HG02852 (cell line): ENCODE measurements around the gene HIVEP2.

ENCODE experiments used
- ATAC-seq: cut with Tn5 transposase; IDR thresholded peaks from one replicate; pipeline ENCODE4 v1.9.1; 2021; ENCODE audit warnings: mild to moderate bottlenecking, moderate library complexity; ENCODE audit not compliant: unreplicated experiment

HIVEP2 gene

GRCh38 chr6:142925575-142926110 is 19.3 kb downstream of the HIVEP2 start:
- no peak for ATAC-seq

GRCh38 chr6:142918339-142919042 is 26.5 kb downstream of the HIVEP2 start:
- ATAC-seq: no peak

- ATAC-seq: no peak
Measured at GRCh38 chr6:142916881-142917280, 28.1 kb downstream of the HIVEP2 start.

- ATAC-seq: no peak
Measured at GRCh38 chr6:142914937-142915697, 29.9 kb downstream of the HIVEP2 start.

- no peak for ATAC-seq
Measured at GRCh38 chr6:142914369-142914768, 30.6 kb downstream of the HIVEP2 start.

GRCh38 chr6:142913511-142914047 is 31.4 kb downstream of the HIVEP2 start:
- ATAC-seq: peak; percentile 93

GRCh38 chr6:142913036-142913510 is 31.9 kb downstream of the HIVEP2 start:
- ATAC-seq: peak; percentile 72

GRCh38 chr6:142912125-142912524 is 32.9 kb downstream of the HIVEP2 start:
- no peak for ATAC-seq

- no peak for ATAC-seq
Measured at GRCh38 chr6:142911430-142911829, 33.5 kb downstream of the HIVEP2 start.

GRCh38 chr6:142909686-142910085 is 35.3 kb downstream of the HIVEP2 start:
- ATAC-seq: no peak

GRCh38 chr6:142908235-142908634 is 36.7 kb downstream of the HIVEP2 start:
- ATAC-seq: no peak

GRCh38 chr6:142907544-142907943 is 37.4 kb downstream of the HIVEP2 start:
- ATAC-seq: peak; percentile 4

GRCh38 chr6:142906945-142907470 is 38.0 kb downstream of the HIVEP2 start:
- peak; percentile 69 for ATAC-seq

GRCh38 chr6:142903812-142904211 is 41.2 kb downstream of the HIVEP2 start:
- no peak for ATAC-seq

- peak; percentile 71 for ATAC-seq
Measured at GRCh38 chr6:142902636-142903053, 42.3 kb downstream of the HIVEP2 start.

- no peak for ATAC-seq
Measured at GRCh38 chr6:142901611-142902010, 43.4 kb downstream of the HIVEP2 start.

- ATAC-seq: no peak
Measured at GRCh38 chr6:142900227-142900971, 44.6 kb downstream of the HIVEP2 start.

GRCh38 chr6:142898927-142899895 is 45.8 kb downstream of the HIVEP2 start:
- ATAC-seq: no peak

- ATAC-seq: no peak
Measured at GRCh38 chr6:142897659-142898058, 47.3 kb downstream of the HIVEP2 start.
